ENCODE results near the gene PDE8B.

The PDE8B gene

GRCh38 chr5:77192441-77193050 is 17.9 kb upstream of the PDE8B start:
- DNase-seq (ENCODE audit: low spot score): no peak

- DNase-seq (ENCODE audit: low spot score): no peak
Measured at GRCh38 chr5:77194762-77195161, 15.7 kb upstream of the PDE8B start.

DNA sequence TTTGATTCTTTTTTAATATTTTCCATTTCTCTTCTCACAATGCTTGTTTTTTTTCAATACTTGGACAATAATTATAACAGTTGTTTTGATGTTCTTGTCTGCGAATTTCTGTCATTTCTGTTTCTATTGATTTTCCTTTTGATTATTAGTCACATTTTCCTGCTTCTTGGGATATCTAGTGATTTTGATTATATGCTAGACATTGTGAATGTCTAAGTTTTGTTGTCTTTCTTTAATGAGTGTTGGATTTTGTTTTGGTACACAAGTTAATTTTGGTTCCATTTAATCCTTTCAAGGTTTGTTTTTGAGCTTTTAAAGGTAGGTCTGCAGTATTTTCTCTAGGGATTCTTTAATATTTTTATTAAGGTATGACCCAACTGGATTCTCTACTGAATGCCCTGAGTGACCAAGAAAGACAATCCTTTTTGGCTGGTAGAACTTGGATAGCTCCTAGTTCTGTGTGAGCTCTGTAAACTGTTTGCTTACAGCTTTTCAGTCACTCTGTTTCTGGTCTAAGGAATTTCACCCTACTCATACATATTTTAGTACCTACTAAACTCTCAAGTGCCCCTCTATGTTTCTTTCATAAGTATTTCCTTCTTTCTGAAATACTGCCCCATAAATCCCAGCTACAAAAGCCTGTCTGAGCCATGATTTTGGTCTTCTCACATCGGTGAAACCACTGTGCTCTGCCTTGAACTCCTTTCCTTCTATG is 12.5 kb upstream of the PDE8B start:
- no peak for DNase-seq (ENCODE audit: low spot score)

- no peak for DNase-seq (ENCODE audit: low spot score)
Measured at GRCh38 chr5:77200663-77201062, 9.8 kb upstream of the PDE8B start.

DNA sequence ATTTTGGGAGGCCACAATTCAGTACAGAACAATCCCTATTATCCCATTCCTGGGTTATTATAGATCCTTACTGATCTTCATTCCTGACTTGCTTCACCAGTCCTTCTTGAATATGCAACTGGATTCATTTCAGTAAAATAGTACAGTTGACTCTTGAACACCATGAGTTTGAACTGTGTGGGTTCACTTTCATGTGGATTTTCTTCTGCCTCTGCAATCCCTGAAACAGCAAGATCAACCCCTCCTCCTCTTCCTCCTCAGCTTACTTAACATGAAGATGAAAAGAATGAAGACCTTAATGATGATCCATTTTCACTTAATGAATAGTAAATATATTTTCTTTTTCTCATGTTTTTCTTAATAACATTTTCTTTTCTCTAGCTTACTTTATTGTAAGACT is 8.3 kb upstream of the PDE8B start:
- no peak for DNase-seq (ENCODE audit: low spot score)

GRCh38 chr5:77204967-77205366 is 5.5 kb upstream of the PDE8B start:
- no peak for DNase-seq (ENCODE audit: low spot score)

DNA sequence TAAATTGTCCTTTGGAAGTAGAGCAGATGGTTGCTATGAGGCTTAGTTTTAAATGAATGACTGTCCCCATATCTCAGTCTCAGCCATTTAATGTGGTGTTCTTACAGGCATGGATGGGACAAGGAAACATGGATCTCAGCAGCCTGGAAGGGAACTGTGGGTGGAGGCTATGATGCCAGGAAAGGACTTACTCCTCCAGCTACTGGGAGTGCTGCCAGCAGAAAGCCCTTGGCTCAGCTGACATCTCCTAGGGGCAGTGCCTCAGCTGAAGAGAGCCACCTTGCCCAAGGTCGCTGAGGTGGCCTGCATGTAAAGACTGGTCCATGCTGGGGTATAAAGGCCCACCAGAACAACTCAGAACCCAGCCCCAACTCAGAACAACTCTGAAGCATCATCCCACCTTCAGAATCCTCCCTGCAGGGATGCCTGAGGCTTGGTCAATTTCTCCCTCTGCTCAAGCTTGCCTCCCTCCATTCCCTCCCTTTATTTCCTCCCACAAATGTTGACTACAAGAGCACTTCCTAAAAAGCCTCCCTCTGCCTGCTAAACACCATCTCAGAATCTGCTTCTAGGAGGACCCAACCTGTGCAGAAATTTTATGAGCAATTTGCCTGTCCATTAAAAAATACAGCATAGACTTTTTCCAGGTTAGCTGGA is 1.8 kb upstream of the PDE8B start:
- no peak for DNase-seq (ENCODE audit: low spot score)

DNA sequence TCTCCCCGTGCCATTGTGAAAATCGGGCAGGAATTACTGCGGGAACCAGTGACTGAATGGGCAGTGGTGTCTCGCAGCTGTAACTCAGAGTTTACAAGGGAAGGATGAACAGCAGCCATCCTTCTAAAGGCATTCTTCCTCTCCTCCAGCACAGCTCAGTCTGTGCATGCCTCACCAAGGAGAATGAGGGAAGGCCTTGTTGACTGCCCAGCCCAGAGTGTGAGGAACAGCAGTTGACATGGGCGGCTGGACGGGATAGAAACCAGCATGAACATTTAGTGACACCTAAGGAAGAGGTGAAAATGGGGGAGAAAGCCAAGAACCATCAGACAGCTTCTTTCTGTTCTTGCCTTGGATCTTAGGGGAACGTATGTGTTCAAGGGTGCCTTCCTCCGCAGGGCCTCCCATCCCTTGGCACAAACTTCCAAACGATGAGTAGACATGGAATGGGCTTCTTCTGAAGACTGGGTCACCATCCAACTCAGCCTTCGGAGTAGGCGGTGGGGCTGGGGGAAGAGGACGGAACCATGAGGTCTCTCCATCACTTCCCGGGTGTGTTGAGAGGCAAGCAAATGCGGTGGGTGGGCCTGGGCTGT is 887 bp upstream of the PDE8B start:
- no peak for DNase-seq (ENCODE audit: low spot score)

DNA sequence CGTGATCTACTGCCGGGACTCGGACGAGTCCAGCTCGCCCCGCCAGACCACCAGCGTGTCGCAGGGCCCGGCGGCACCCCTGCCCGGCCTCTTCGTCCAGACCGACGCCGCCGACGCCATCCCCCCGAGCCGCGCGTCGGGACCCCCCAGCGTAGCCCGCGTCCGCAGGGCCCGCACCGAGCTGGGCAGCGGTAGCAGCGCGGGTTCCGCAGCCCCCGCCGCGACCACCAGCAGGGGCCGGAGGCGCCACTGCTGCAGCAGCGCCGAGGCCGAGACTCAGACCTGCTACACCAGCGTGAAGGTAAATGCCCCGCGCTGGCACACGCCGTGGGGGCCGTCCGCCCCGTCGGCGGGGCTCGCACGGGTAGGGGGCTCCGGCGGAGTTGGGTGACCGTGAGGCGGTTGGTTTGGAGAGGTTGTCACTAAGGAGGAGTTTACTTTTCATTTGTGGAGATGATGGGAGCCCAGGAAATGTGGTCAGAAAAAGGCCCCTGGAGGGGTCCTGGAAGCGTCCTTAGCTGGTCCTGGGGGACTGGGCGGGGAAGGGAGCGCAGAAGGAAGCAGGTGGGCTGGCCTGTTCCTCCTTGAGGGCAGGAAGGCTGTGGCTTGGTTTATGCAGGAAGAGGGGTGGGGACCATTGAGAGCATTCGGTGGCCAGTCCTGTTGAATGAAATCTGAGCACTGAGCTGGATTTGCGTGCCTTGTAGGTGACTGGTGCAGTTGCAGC is 647 bp downstream of the PDE8B start:
- DNase-seq (ENCODE audit: low spot score): peak; percentile 19

DNA sequence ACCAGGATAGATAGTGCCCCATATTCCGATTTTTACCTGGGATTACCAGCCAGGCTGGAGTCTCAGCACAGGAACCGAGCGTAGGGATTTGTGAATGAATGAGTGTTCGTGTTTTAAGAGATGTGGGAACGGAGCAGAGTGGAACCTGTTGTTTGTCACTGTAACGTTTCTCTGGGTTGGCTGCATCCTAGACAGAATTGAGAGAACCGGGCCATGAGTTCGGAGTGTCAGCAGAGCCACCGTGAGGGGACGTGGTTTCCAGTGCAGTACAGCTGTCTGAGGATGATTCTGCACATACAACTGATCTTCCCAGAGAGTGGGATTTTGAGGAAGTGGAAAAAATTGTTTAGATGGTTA is 1.2 kb downstream of the PDE8B start:
- DNase-seq (ENCODE audit: low spot score): no peak

GRCh38 chr5:77213601-77214000 is 3.1 kb downstream of the PDE8B start:
- DNase-seq (ENCODE audit: low spot score): no peak

- no peak for DNase-seq (ENCODE audit: low spot score)
Measured at GRCh38 chr5:77214151-77214550, 3.7 kb downstream of the PDE8B start.

DNA sequence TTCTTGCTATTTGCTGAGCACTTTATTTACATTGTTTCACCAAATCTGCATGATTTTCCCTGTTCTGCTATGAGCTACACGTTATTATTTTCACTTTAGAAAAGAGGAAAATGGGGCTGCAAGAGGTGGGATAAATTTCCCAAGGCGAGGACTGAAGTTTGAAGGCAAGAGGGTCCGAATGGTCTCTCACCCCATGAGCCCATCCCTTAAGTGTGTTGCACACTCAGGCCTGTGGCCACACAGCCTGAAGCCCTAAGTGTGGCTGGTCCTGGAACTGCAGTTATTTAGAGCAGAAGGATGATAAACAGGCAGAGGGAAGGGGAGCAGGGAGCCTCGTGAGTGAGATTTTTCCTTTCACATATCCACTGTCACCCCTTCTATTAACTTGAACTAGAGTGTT is 7.8 kb downstream of the PDE8B start:
- no peak for DNase-seq (ENCODE audit: low spot score)

DNA sequence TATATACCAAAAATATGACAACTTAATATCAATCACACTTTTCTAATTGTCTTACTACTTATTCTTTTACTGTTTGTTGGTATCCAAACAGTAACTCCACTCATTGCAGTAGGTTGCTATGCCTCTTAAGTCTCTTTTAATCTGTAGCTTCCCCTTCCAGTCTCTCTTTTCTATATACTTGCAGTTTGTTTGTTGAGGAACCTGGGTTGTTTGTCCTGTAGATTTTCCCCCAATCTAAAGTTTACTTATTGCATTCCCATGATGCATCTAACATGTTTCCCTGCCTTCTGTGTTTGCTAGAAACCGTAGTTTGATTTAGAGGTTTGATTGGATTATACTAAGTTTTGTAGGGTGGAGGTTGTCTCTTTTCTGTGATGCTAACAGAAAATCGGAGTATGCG is 10.6 kb downstream of the PDE8B start:
- DNase-seq (ENCODE audit: low spot score): no peak

GRCh38 chr5:77222722-77223121 is 12.2 kb downstream of the PDE8B start:
- no peak for DNase-seq (ENCODE audit: low spot score)

DNA sequence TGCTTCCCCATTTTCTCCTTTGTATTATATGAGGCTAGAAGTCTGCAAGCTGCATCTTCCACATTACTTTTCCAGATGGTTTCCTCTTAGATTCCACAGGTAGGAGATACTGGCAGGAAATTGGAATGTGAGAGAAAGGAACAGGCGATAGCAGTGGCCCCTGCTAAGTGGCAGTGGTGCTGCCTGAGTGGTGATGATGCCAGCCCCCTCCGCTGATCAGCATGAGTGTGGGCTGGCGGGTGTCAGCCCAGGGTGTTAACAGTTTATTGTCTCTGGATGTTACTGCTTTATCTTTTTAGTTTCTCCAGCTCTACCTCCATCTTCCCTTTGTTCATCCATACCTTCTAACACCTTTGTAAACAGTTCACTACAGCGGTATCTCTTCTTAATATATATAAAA is 13.2 kb downstream of the PDE8B start:
- DNase-seq (ENCODE audit: low spot score): no peak

DNA sequence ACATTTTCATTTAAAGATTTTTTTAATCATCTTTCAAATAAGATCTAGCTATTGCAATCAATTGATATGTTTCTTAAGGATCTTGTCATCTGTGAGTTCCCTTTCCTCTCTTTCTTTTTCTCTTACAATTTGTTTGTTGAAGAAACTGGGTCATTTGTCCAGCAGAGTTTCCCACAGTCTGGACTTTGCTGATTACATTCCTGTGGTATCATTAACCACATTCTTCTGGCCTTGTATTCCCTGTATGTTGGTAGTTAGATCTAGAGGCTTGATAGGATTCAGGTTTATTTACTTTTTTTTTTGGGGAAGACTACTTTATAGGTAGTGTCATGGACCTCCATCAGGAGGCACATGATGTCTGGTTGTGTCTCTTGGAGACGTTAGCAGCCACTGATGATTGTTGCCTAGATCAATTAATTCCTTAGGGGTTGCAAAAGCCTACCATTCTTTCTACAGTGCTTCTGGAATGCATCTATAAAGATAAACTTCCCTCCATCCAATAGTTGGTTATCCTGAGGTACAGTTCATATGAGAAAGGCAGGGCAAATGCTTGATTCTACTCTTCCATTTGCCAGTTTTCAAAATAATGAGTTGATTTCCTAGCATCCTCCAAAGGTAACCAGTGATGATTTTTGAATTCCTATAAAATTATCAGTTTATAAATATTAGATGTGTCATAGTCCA is 14.3 kb downstream of the PDE8B start:
- DNase-seq (ENCODE audit: low spot score): no peak

GRCh38 chr5:77225531-77225930 is 15.1 kb downstream of the PDE8B start:
- DNase-seq (ENCODE audit: low spot score): no peak

GRCh38 chr5:77229887-77230286 is 19.4 kb downstream of the PDE8B start:
- no peak for DNase-seq (ENCODE audit: low spot score)

DNA sequence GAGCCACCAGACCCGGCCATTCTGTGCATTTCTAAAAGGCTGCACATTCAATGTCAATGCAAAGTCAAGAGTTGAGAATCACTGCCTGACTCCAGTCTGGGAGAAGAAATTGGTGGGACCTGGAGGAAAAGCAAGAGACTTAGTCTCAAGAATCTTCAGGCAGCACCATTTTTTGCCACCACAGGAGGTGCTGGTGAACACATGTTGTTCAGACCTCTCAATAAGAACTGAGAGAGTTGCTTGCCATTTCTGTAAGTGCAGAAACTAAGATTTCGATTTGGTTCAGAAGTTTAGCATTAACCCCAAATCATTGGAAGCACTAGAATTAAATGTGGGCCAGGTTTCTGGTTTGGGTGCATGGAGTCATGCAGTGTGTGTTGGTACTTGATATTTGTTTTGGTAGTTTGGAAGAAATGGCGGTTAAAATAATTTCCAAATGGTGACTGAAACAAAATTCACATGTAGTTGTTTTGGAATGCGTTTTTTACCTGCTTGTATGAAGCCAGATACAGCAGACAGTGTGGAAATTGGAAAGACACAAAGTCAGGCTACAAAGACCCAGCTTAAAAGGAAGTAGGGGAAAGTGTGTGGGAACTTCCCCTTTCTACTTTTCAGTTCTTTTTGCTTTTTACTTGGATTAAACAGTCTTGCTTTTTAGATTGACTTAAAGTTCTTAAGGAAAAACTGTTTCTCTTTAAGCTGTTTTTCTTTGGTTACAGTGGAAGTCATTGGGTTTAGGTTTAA is 20.4 kb downstream of the PDE8B start:
- DNase-seq (ENCODE audit: low spot score): no peak

DNA sequence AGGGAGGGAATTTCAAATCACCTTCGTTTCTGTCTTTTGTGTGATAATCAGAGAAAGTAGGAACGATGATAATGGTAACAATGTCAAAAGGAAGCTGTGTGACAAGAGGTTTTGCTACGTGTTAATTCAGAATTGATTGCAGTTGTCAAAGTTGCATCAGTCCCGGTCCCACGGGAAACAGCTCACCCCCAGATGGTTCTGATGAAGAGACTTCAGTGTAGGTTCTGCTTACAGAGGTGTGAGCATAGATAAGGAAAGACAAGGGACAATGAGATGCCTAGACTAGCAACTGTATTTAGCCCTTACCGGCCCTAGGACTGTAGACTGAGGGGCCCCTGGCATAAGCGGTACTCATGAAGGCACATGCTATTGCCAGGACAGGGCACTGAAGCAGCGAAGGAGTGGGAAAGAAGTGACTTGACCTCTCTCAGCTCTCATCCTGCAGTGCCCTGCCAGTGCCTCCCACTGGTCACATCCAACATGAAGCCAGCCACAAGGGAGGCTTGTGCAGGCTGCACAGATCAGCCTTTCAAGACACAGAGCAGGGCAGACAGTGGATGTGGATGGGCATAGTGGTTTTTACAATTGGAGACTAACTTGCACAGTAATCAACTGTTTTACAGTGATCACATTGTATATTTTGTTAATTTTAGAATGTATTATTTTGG is 21.1 kb downstream of the PDE8B start:
- no peak for DNase-seq (ENCODE audit: low spot score)
